GM18858 (cell line): Measurements from ENCODE around the gene TRAPPC2L.

ENCODE experiments used
- ATAC-seq: cut with Tn5 transposase; IDR thresholded peaks from one replicate; pipeline ENCODE4 v1.9.1; 2021; ENCODE audit not compliant: unreplicated experiment

Gene TRAPPC2L

GRCh38 chr16:88907768-88908167 is 50.8 kb downstream of the TRAPPC2L start:
- ATAC-seq = no peak

GRCh38 chr16:88908307-88908706 is 51.4 kb downstream of the TRAPPC2L start:
- ATAC-seq = no peak

- no peak for ATAC-seq
Observed at GRCh38 chr16:88909431-88910210, 52.7 kb downstream of the TRAPPC2L start.

- ATAC-seq = no peak
Observed at GRCh38 chr16:88910284-88911135, 53.6 kb downstream of the TRAPPC2L start.

- ATAC-seq = no peak
Observed at GRCh38 chr16:88911136-88911945, 54.4 kb downstream of the TRAPPC2L start.

GRCh38 chr16:88911946-88912310 is 55.0 kb downstream of the TRAPPC2L start:
- ATAC-seq = no peak
